Endothelial cell of umbilical vein (primary cell): ENCODE measurements around the gene DUSP10. TPM values are rescaled to one million over a fixed set of nuclear protein-coding genes. Genes with fewer than 3 reads are reported as not detected.

Experiments used
- BruUV-seq: library from RNA; stranded (reverse); fragments of 400-500 nt; replicated peaks from 2 replicates; lab custom pipeline; 2021; lab: Mats Ljungman, UMichigan
- CTCF ChIA-PET: fragments of 300-600, 350-600 bp; sonication (Branson Sonifier 250); formaldehyde crosslinking; loops from one replicate; lab custom pipeline; 2021; ENCODE audit warnings: antibody characterized with exemption, inconsistent platforms; lab: Charles Lee
- POLR2A ChIA-PET: fragments of 300-600, 350-600 bp; sonication (Branson Sonifier 250); formaldehyde crosslinking; loops from one replicate; lab custom pipeline; 2021; ENCODE audit warnings: antibody characterized with exemption, inconsistent platforms; lab: Charles Lee
- DNase-seq: peaks from one replicate; pipeline ENCODE4 v3.0.0-alpha.2; 2011; ENCODE audit warnings: low read depth, low spot score
- FAIRE-seq: peaks from 2 replicates; lab custom pipeline; 2011; peaks lifted over from hg19 to GRCh38; lab: Jason Lieb, UNC
- H2AFZ ChIP-seq: 2 replicates; pipeline ENCODE4 v1.6.0; 2012; ENCODE audit warnings: low read depth, low read length, control low read depth, inconsistent platforms
- H3K27ac ChIP-seq: 2 replicates; pipeline ENCODE4 v1.5.1; 2011; ENCODE audit warnings: low read depth, mild to moderate bottlenecking, control low read depth, low read length, moderate library complexity; ENCODE audit not compliant: insufficient read depth
- H3K27me3 ChIP-seq, 2 experiments: 2 replicates each; pipeline versions ENCODE4 v1.6.0 to v1.6.1; 2011; ENCODE audit warnings: low read length in 2 of 2, mixed read lengths in 1 of 2; ENCODE audit not compliant: control insufficient read depth in 2 of 2, insufficient read depth in 2 of 2
- H3K36me3 ChIP-seq, 2 experiments: 2 replicates in 1 of 2; 3 replicates in 1 of 2; pipeline ENCODE4 v1.5.1; 2011; ENCODE audit warnings: low read length in 2 of 2, mild to moderate bottlenecking in 1 of 2, moderate library complexity in 1 of 2; ENCODE audit not compliant: control insufficient read depth in 2 of 2, insufficient read depth in 2 of 2; ENCODE audit errors: extremely low read depth in 1 of 2
- H3K4me1 ChIP-seq: 3 replicates; pipeline ENCODE4 v1.5.1; 2011; ENCODE audit warnings: mild to moderate bottlenecking, low read length; ENCODE audit not compliant: control insufficient read depth, insufficient read depth; ENCODE audit errors: extremely low read depth
- H3K4me2 ChIP-seq: 2 replicates; pipeline ENCODE4 v1.6.1; 2011; ENCODE audit warnings: low read length, control low read depth, mixed read lengths; ENCODE audit not compliant: insufficient read depth
- H3K4me3 ChIP-seq, 3 experiments: fragments of 200-600 bp in 1 of 3; sonication (generic), shearing (Covaris generic) in 1 of 3; replicated peaks in 1 of 3; 2 replicates each; pipeline ENCODE4 v1.5.1; 2011 to 2016; ENCODE audit warnings: control low read depth in 3 of 3, low read length in 3 of 3, mild to moderate bottlenecking in 2 of 3, inconsistent platforms in 1 of 3, low read depth in 1 of 3, moderate library complexity in 1 of 3; ENCODE audit not compliant: insufficient read depth in 1 of 3
- H3K79me2 ChIP-seq: 2 replicates; pipeline ENCODE4 v1.6.0; 2012; ENCODE audit warnings: low read length, inconsistent platforms; ENCODE audit not compliant: control insufficient read depth, insufficient read depth
- H3K9ac ChIP-seq: replicated peaks from 2 replicates; pipeline ENCODE3; 2011; ENCODE audit warnings: low read length, control low read depth; ENCODE audit not compliant: insufficient read depth; ENCODE audit errors: extremely low read depth
- H3K9me1 ChIP-seq: replicated peaks from 3 replicates; pipeline ENCODE4 v1.6.0; 2011; ENCODE audit warnings: mild to moderate bottlenecking, low read length; ENCODE audit not compliant: control insufficient read depth, insufficient read depth; ENCODE audit errors: extremely low read depth
- H3K9me3 ChIP-seq: replicated peaks from 2 replicates; pipeline ENCODE4 v1.5.1; 2012; ENCODE audit warnings: low read length, inconsistent platforms; ENCODE audit not compliant: control insufficient read depth, insufficient read depth
- H4K20me1 ChIP-seq: replicated peaks from 2 replicates; pipeline ENCODE3; 2011; ENCODE audit warnings: mild to moderate bottlenecking, low read length; ENCODE audit not compliant: control insufficient read depth, insufficient read depth; ENCODE audit errors: extremely low read depth
- CTCF ChIP-seq, 2 donors: IDR thresholded peaks; 1 replicate in 1 of 2; 2 replicates in 1 of 2; pipeline ENCODE4 v1.5.1; 2011; ENCODE audit warnings: low read length in 2 of 2, mild to moderate bottlenecking in 2 of 2, moderate library complexity in 2 of 2, control low read depth in 1 of 2, inconsistent platforms in 1 of 2, low read depth in 1 of 2; ENCODE audit not compliant: insufficient read depth in 1 of 2; ENCODE audit errors: extremely low read depth in 1 of 2
- EZH2 ChIP-seq: IDR thresholded peaks from 2 replicates; pipeline ENCODE4 v1.6.1; 2012; ENCODE audit warnings: borderline replicate concordance, low read depth, mild to moderate bottlenecking, moderate library complexity, low read length, inconsistent platforms; ENCODE audit not compliant: severe bottlenecking
- FOS ChIP-seq: IDR thresholded peaks from 2 replicates; pipeline ENCODE4 v1.6.1; 2011; ENCODE audit warnings: mild to moderate bottlenecking, low read length, moderate library complexity, borderline replicate concordance; ENCODE audit not compliant: insufficient read depth
- GATA2 ChIP-seq: IDR thresholded peaks from 2 replicates; pipeline ENCODE4 v1.7.0; 2011; ENCODE audit warnings: low read depth, mild to moderate bottlenecking, moderate library complexity, mixed read lengths, low read length; ENCODE audit not compliant: insufficient read length, insufficient read depth
- JUN ChIP-seq: IDR thresholded peaks from 2 replicates; pipeline ENCODE4 v1.6.1; 2011; ENCODE audit warnings: borderline replicate concordance, low read depth; ENCODE audit not compliant: insufficient read length, insufficient read depth
- MYC ChIP-seq: IDR thresholded peaks from one replicate; pipeline ENCODE4 v1.6.1; 2011; ENCODE audit warnings: mild to moderate bottlenecking, low read depth, low read length
- POLR2A ChIP-seq: IDR thresholded peaks from 2 replicates; pipeline ENCODE4 v1.6.1; 2012; ENCODE audit warnings: low read depth, mild to moderate bottlenecking, control low read depth, low read length
- POLR2AphosphoS5 ChIP-seq: IDR thresholded peaks from 2 replicates; pipeline ENCODE4 v1.6.1; 2012; ENCODE audit warnings: low read depth, mild to moderate bottlenecking, control low read depth, low read length, moderate library complexity; ENCODE audit not compliant: insufficient read depth
- dilution Hi-C: fragments of 300-500 bp; cut with MboI; formaldehyde crosslinking; loops from one replicate; pipeline ENCODE4 v1.15.0; 2019; ENCODE audit warnings: low sequenced_read_pairs; ENCODE audit not compliant: extremely low pct_ligation_motif_present
- intact Hi-C: fragments of 100-400 bp; cut with micrococcal nuclease; formaldehyde crosslinking; loops from one replicate; pipeline ENCODE4 v1.10.0; 2022
- polyA plus RNA-seq, 4 experiments: library from polyadenylated mRNA; depleted of rRNA in 3 of 4; stranded (reverse) in 3 of 4; unstranded in 1 of 4; fragments of >200 nt; gene quantifications; 2 replicates each; pipeline versions ENCODE4 v1.2.1 to v1.2.3, GENCODE V29; 2011 to 2012; ENCODE audit warnings: missing spikeins in 1 of 4
- total RNA-seq: library from RNA; stranded (reverse); gene quantifications from 2 replicates; pipeline ENCODE4 v1.2.3, GENCODE V29; 2021
- TF ChIP-seq, protein P1 (sequence below): IDR thresholded peaks from 2 replicates; pipeline ENCODE4 v1.6.1; 2011; ENCODE audit not compliant: insufficient read depth, insufficient read length

DUSP10 gene
- total and polyA plus RNA-seq, 2 donors (not counting 3 experiments of a cell fraction or from before 2014, with no cell fraction given) = 1.6 to 1.9 TPM

DNA sequence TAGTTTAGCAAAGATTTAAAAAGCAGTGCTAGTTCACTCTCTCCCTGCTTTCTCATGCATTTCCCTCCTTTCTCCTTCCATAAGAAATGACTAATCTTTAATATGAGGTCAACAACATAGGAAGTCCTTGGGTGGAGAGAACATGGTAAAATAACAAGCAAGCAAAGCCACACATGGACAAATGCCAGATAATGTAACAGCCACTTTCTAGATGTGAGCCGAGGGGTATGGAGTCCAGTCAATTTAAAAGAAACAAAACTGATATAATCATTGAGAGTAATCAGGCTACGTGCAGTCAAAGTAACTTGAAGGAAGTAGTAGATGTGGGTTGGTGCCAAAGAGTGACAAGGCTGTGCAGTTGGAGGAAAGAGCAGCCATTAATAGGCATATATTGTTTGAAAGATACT, 69.6 kb downstream of the DUSP10 start:
- Histone ChIP-seq H4K20me1 (peaks cover 3% of the 10 kb centered on the region), H2AFZ (no peak overlapping the region), H3K36me3 (no peaks in the 10 kb centered on the region), H3K9me1 (no peaks in the 10 kb centered on the region), H3K4me2 (no peak overlapping the region), H3K79me2 (no peaks in the 10 kb centered on the region), H3K9me3 (no peaks in the 10 kb centered on the region), H3K27me3 (peaks cover 36 to 79% of the 10 kb centered on the region in 2 experiments), H3K4me3 (no peak overlapping the region), H3K9ac (no peak overlapping the region), H3K4me1 (peaks cover 13% of the 10 kb centered on the region), H3K27ac (no peak overlapping the region)
- dilution Hi-C loops = no loop called here
- intact Hi-C loops = loop anchor here (1.0 to 2.0 kb wide), 3 partner anchors 47 to 197 kb away; partner anchors contain the start of gene DUSP10
- BruUV-seq = no TSS peak
- ChIA-PET CTCF (interaction anchor here (1.2 kb wide), 1 partner anchor 8 kb away, joined by 3 read pairs; no protein-coding TSS in a partner anchor), POLR2A (no interaction called here)
- FAIRE-seq (peak; percentile 67), DNase-seq (peak; percentile 66)
- peak; percentile 64 for TF ChIP-seq GATA2
- peak; percentile 71 for TF ChIP-seq FOS
- TF ChIP-seq JUN = peak; percentile 44
- TF ChIP-seq POLR2AphosphoS5 = peak; percentile 87
- no peak for TF ChIP-seq CTCF (IDR thresholded peaks at IDR 0.05; ENCODE audit: extremely low read depth in 1 of 2, insufficient read depth in 1 of 2, low read depth in 1 of 2, low read length in 2 of 2)
- TF ChIP-seq MYC = no peak

GRCh38 chr1:221670081-221670480, 71.8 kb downstream of the DUSP10 start:
- POLR2A ChIA-PET = no interaction called here
- Histone ChIP-seq H3K4me3 (no peak overlapping the region), H3K9me1 (no peaks in the 10 kb centered on the region), H3K79me2 (no peaks in the 10 kb centered on the region), H2AFZ (no peak overlapping the region), H3K4me1 (peaks cover 13% of the 10 kb centered on the region), H4K20me1 (peaks cover 3% of the 10 kb centered on the region), H3K4me2 (no peak overlapping the region), H3K27me3 (peaks cover 32 to 69% of the 10 kb centered on the region in 2 experiments), H3K9me3 (no peaks in the 10 kb centered on the region), H3K27ac (no peak overlapping the region), H3K9ac (no peak overlapping the region), H3K36me3 (no peaks in the 10 kb centered on the region)
- dilution Hi-C loops (no loop called here), intact Hi-C loops (no loop called here)
- no peak for DNase-seq
- FAIRE-seq = no peak
- no TSS peak for BruUV-seq
- CTCF ChIA-PET = no interaction called here
- TF ChIP-seq, protein P1, sequence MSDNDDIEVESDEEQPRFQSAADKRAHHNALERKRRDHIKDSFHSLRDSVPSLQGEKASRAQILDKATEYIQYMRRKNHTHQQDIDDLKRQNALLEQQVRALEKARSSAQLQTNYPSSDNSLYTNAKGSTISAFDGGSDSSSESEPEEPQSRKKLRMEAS = no peak
- TF ChIP-seq FOS (no peak), EZH2 (no peak), POLR2AphosphoS5 (no peak), POLR2A (no peak), GATA2 (no peak), MYC (no peak)
